K562 (cell line): ENCODE measurements around the gene FILIP1. TPM values are rescaled to one million over a fixed set of nuclear protein-coding genes. Genes with fewer than 3 reads are reported as not detected.

Experiments used
- ATAC-seq: fragments of 200-7000 bp; cut with Tn5 transposase; 3 replicates; pipeline ENCODE4 v1.9.1; 2020; ENCODE audit warnings: moderate library complexity
- BruUV-seq: library from RNA; stranded (reverse); fragments of 400-500 nt; replicated peaks from 2 replicates; lab custom pipeline; 2021; lab: Mats Ljungman, UMichigan
- CTCF ChIA-PET: fragments of 300-600 bp; formaldehyde crosslinking; extraction: SDS; loops from one replicate; lab custom pipeline; 2021; ENCODE audit warnings: low intra/inter-chr PET ratio; lab: Yijun Ruan, JAX
- POLR2A ChIA-PET: fragments of 300-600, 350-650 bp; sonication (Branson Sonifier 250); formaldehyde crosslinking; extraction: SDS; loops from one replicate; lab custom pipeline; 2021; ENCODE audit warnings: antibody characterized with exemption, inconsistent platforms; lab: Yijun Ruan, JAX
- DNase-seq, 4 experiments: peaks; one replicate each; pipeline versions ENCODE4 v3.0.0 to v3.0.0-alpha.2; 2011 to 2018; ENCODE audit warnings: low spot score in 3 of 4, mixed read lengths in 3 of 4; ENCODE audit errors: extremely low read depth in 1 of 4
- FAIRE-seq: peaks from 2 replicates; lab custom pipeline; 2011; peaks lifted over from hg19 to GRCh38; lab: Jason Lieb, UNC
- H2AFZ ChIP-seq: 2 replicates; pipeline ENCODE4 v1.6.0; 2011; ENCODE audit warnings: low read depth, low read length, control low read depth, inconsistent platforms
- H3K27ac ChIP-seq: fragments of 200-600 bp; 3 replicates; pipeline ENCODE4 v1.8.0; 2011; ENCODE audit warnings: low read depth, mild to moderate bottlenecking, control low read depth, inconsistent platforms, low read length, moderate library complexity, mixed read lengths; ENCODE audit errors: extremely low read depth
- H3K27me3 ChIP-seq, 2 experiments: fragments of 300-600 bp in 1 of 2; 2 replicates in 1 of 2; 3 replicates in 1 of 2; pipeline versions ENCODE4 v1.6.0 to v1.8.0; 2011; ENCODE audit warnings: inconsistent platforms in 2 of 2, low read length in 2 of 2, mild to moderate bottlenecking in 1 of 2, mixed read lengths in 1 of 2, moderate library complexity in 1 of 2; ENCODE audit not compliant: control insufficient read depth in 2 of 2, insufficient read depth in 2 of 2
- H3K36me3 ChIP-seq: fragments of 300-600 bp; 3 replicates; pipeline ENCODE4 v1.8.0; 2011; ENCODE audit warnings: mild to moderate bottlenecking, low read length, inconsistent platforms; ENCODE audit not compliant: control insufficient read depth, insufficient read depth
- H3K4me1 ChIP-seq, 2 experiments: fragments of 200-600 bp in 1 of 2; replicated peaks in 1 of 2; 2 replicates in 1 of 2; 3 replicates in 1 of 2; pipeline versions ENCODE4 v1.5.1 to v1.8.0; 2011; ENCODE audit warnings: inconsistent platforms in 2 of 2, low read length in 2 of 2, mild to moderate bottlenecking in 1 of 2, mixed read lengths in 1 of 2, moderate library complexity in 1 of 2; ENCODE audit not compliant: control insufficient read depth in 2 of 2, insufficient read depth in 2 of 2
- H3K4me2 ChIP-seq: 2 replicates; pipeline ENCODE4 v1.6.1; 2011; ENCODE audit warnings: low read length, control low read depth, inconsistent platforms, mixed read lengths; ENCODE audit not compliant: insufficient read depth
- H3K4me3 ChIP-seq: fragments of 200-600 bp; sonication (generic), shearing (Covaris generic); 2 replicates; pipeline ENCODE4 v1.5.1; 2016; ENCODE audit warnings: control low read depth, inconsistent platforms
- H3K79me2 ChIP-seq: fragments of 200-600 bp; 3 replicates; pipeline ENCODE4 v1.8.0; 2011; ENCODE audit warnings: low read length, inconsistent platforms; ENCODE audit not compliant: control insufficient read depth, insufficient read depth
- H3K9ac ChIP-seq, 2 experiments: 2 replicates each; pipeline versions ENCODE4 v1.6.0 to v1.6.1; 2011; ENCODE audit warnings: low read depth in 2 of 2, low read length in 2 of 2, control low read depth in 1 of 2, inconsistent platforms in 1 of 2, mild to moderate bottlenecking in 1 of 2, mixed read lengths in 1 of 2; ENCODE audit not compliant: insufficient read depth in 1 of 2
- H3K9me1 ChIP-seq: one replicate; pipeline ENCODE4 v1.6.0; 2011; ENCODE audit warnings: inconsistent platforms, mild to moderate bottlenecking, low read length, moderate library complexity; ENCODE audit not compliant: control insufficient read depth, insufficient read depth
- H3K9me3 ChIP-seq: replicated peaks from 2 replicates; pipeline ENCODE4 v1.5.1; 2011; ENCODE audit warnings: low read depth, low read length, inconsistent platforms; ENCODE audit not compliant: control insufficient read depth, insufficient read depth
- H4K20me1 ChIP-seq: replicated peaks from 2 replicates; pipeline ENCODE4 v1.6.1; 2011; ENCODE audit warnings: low read length, inconsistent platforms, mixed read lengths; ENCODE audit not compliant: control insufficient read depth, insufficient read depth
- CEBPB ChIP-seq: fragments of 450-650 bp; IDR thresholded peaks from 2 replicates; pipeline ENCODE4 v1.6.1; 2016; ENCODE audit warnings: missing genetic modification characterization, missing compliant biosample characterization
- CHD4 ChIP-seq: fragments of 200-600 bp; sonication (generic); IDR thresholded peaks from 3 replicates; pipeline ENCODE4 v1.6.1; 2012; ENCODE audit warnings: low read depth, mild to moderate bottlenecking, mixed read lengths, low read length, inconsistent platforms; ENCODE audit not compliant: insufficient read depth, insufficient replicate concordance, poor library complexity, severe bottlenecking
- FOXP1 ChIP-seq: sonication (generic); formaldehyde crosslinking; IDR thresholded peaks from 2 replicates; pipeline ENCODE4 v1.8.0; 2022; ENCODE audit warnings: mild to moderate bottlenecking, missing genetic modification reagents
- HMG20B ChIP-seq: fragments of 250-450 bp; sonication (Bioruptor Pico); IDR thresholded peaks from 2 replicates; pipeline ENCODE4 v1.5.0; 2021; ENCODE audit warnings: mild to moderate bottlenecking
- NCOA1 ChIP-seq: fragments of 450-650 bp; IDR thresholded peaks from 2 replicates; pipeline ENCODE4 v1.6.1; 2016; ENCODE audit warnings: low read depth
- SREBF1 ChIP-seq: fragments of 150-350 bp; IDR thresholded peaks from 2 replicates; pipeline ENCODE4 v1.6.1; 2014; ENCODE audit warnings: antibody characterized with exemption, low read depth, low read length, borderline replicate concordance
- SRSF1 ChIP-seq: fragments of 200-400 bp; formaldehyde crosslinking; IDR thresholded peaks from 2 replicates; pipeline ENCODE4 v1.6.1; 2017; ENCODE audit warnings: mild to moderate bottlenecking, low read depth, low read length, moderate library complexity
- TFAM ChIP-seq: fragments of 250-450 bp; sonication (Bioruptor Pico); conservative IDR thresholded peaks from 2 replicates; pipeline ENCODE4 v1.5.0; 2021; ENCODE audit warnings: mild to moderate bottlenecking, moderate library complexity
- TOE1 ChIP-seq, 2 experiments: fragments of 450-650 bp in 1 of 2; sonication (generic) in 1 of 2; formaldehyde crosslinking in 1 of 2; IDR thresholded peaks; 2 replicates each; pipeline versions ENCODE4 v1.7.1 to v1.8.0; 2016 to 2022; ENCODE audit warnings: borderline replicate concordance in 2 of 2, mild to moderate bottlenecking in 2 of 2, antibody characterized with exemption in 1 of 2, inconsistent platforms in 1 of 2, low read depth in 1 of 2, missing genetic modification reagents in 1 of 2, moderate library complexity in 1 of 2
- XRCC5 ChIP-seq: fragments of 200-400 bp; formaldehyde crosslinking; IDR thresholded peaks from 2 replicates; pipeline ENCODE4 v1.6.1; 2017; ENCODE audit warnings: low read depth, mild to moderate bottlenecking, low read length
- ZFP30 ChIP-seq: fragments of 250-450 bp; sonication (Bioruptor Pico); IDR thresholded peaks from 2 replicates; pipeline ENCODE4 v1.8.0; 2022; ENCODE audit warnings: moderate library complexity, mild to moderate bottlenecking, inconsistent platforms, borderline replicate concordance
- ZNF124 ChIP-seq: sonication (generic); formaldehyde crosslinking; IDR thresholded peaks from 2 replicates; pipeline ENCODE4 v1.8.1; 2022; ENCODE audit warnings: missing genetic modification reagents
- WGBS: fragments of 100-300 bp; shearing (Covaris generic); methylation state at CpG from one replicate; pipeline ENCODE4 v1.1.6; 2016; ENCODE audit warnings: low coverage, mixed read lengths; ENCODE audit not compliant: insufficient coverage; ENCODE audit errors: missing lambda C conversion rate; 5-methylcytosine and 5-hydroxymethylcytosine counted together
- in situ Hi-C: fragments of 300-500 bp; cut with MboI; formaldehyde crosslinking; loops from 4 replicates; pipeline ENCODE4 v1.15.0; 2018; ENCODE audit warnings: inconsistent platforms, mixed read lengths
- intact Hi-C: fragments of 100-400 bp; cut with micrococcal nuclease; formaldehyde crosslinking; loops from 2 replicates; pipeline ENCODE4 v1.14.2; 2022
- polyA plus RNA-seq, 8 experiments: library from polyadenylated mRNA; depleted of rRNA in 4 of 8; stranded (reverse) in 5 of 8; unstranded in 3 of 8; fragments of >200 nt; fragmentation: Nextera tagmentation in 2 of 8; fragmentation: Illumina TruSeq in 1 of 8; extraction: Ambion mirVana in 2 of 8; extraction: Trizol in 1 of 8; gene quantifications; 2 replicates each; pipeline versions ENCODE4 v1.2.1 to v1.2.3, GENCODE V29; 2011 to 2014; ENCODE audit warnings: inconsistent platforms in 1 of 8, missing spikeins in 1 of 8
- total RNA-seq, 7 experiments: library from RNA; depleted of rRNA in 6 of 7; stranded (reverse); fragments of >200 nt in 6 of 7; fragmentation: Illumina TruSeq in 2 of 7; extraction: Trizol in 2 of 7; gene quantifications; 2 replicates each; pipeline versions ENCODE4 v1.2.1 to v1.2.3, GENCODE V29; 2011 to 2021; ENCODE audit warnings: low replicate concordance in 1 of 7
- TF ChIP-seq, protein P1 (sequence below): fragments of 250-450 bp; sonication (Bioruptor Pico); IDR thresholded peaks from 2 replicates; pipeline ENCODE4 v1.4.0; 2020; ENCODE audit warnings: mild to moderate bottlenecking, moderate library complexity
- TF ChIP-seq, protein P2 (sequence below): fragments of 450-650 bp; IDR thresholded peaks from 2 replicates; pipeline ENCODE4 v1.6.1; 2017; ENCODE audit warnings: mild to moderate bottlenecking, moderate library complexity

Gene FILIP1
- total and polyA plus RNA-seq, 9 of the 15 experiments (the other 6 are each of a cell fraction or from before 2014, with no cell fraction given): 0.03 to 0.25 (median 0.10) TPM; not detected in 1

DNA sequence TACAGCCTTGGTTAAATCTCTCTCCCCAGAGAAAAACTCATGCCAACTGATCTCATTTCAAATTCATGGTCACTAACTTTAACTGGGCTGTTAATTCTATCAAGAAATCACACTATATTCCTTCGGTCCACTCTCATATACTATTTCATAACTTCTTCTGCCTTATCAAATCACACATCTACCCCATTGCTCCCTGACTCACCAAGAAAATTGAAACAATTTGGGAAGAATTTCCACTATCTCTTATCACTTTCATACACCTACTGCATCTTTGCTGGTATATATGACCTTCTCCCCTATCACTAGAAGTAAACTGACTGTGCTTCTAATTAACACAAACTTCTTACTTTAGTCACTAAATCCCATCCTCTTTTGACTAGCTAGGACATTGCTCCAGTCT lies 102.3 kb downstream of the FILIP1 start (continued):
- TF ChIP-seq, protein P1, sequence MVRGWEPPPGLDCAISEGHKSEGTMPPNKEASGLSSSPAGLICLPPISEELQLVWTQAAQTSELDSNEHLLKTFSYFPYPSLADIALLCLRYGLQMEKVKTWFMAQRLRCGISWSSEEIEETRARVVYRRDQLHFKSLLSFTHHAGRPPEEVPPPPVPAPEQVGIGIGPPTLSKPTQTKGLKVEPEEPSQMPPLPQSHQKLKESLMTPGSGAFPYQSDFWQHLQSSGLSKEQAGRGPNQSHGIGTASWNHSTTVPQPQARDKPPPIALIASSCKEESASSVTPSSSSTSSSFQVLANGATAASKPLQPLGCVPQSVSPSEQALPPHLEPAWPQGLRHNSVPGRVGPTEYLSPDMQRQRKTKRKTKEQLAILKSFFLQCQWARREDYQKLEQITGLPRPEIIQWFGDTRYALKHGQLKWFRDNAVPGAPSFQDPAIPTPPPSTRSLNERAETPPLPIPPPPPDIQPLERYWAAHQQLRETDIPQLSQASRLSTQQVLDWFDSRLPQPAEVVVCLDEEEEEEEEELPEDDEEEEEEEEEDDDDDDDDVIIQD (CRISPR knock-in tag): no peak
- TF ChIP-seq NCOA1: no peak
- no peak for TF ChIP-seq TFAM (CRISPR knock-in tag)
- TF ChIP-seq CHD4: no peak
- no peak for TF ChIP-seq ZNF124 (CRISPR knock-in tag)
- no peak for TF ChIP-seq SRSF1
- TF ChIP-seq ZFP30 (CRISPR knock-in tag): no peak

DNA sequence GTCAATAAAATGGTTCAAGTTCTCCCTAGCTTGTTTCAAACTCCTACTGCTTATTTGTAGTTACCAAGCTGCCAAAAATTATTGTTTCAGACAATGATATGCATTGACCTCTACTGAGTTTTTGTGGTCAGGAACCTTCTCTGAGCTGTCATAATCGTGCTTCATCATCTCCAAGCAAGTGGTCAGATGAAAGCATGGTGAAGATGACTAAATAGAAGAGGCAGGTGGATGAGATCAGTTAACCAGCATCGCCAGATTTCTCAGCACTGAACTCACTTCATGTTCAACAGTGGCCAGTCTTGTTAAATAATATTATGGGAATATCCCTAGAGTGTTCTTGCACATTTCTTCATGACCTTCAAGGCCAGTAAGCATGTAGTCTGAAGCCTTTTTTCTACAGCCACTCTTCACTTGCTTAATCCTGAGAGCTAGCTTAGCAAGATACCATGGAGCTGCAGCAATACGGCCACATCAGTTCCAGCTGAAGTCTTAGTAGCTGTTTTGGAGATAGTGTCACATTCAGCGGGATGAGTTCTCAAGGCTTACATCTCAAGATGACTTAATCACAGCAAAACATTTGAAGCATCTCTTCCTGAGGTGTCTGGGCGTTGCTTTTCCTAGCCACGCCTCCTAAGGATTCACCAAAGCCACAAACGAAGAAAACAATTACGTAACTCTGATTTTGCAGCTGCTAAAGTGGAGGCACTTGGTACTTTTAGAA lies 107.4 kb downstream of the FILIP1 start:
- Histone ChIP-seq H3K27me3 (no peaks in the 10 kb centered on the region), H3K4me3 (no peak overlapping the region), H3K9me3 (no peaks in the 10 kb centered on the region), H3K4me2 (no peak overlapping the region), H2AFZ (no peak overlapping the region), H3K36me3 (no peaks in the 10 kb centered on the region), H3K79me2 (no peaks in the 10 kb centered on the region), H3K4me1 (no peaks in the 10 kb centered on the region), H3K27ac (no peak overlapping the region), H4K20me1 (no peaks in the 10 kb centered on the region), H3K9ac (no peak overlapping the region), H3K9me1 (no peaks in the 10 kb centered on the region)
- in situ Hi-C loops (no loop called here), intact Hi-C loops (no loop called here)
- ChIA-PET POLR2A (interaction anchor here (1.0 kb wide), 1 partner anchor 9 kb away, joined by 5 read pairs; no protein-coding TSS in a partner anchor), CTCF (no interaction called here)
- FAIRE-seq (no peak), ATAC-seq (no peak), DNase-seq (no peak)
- 7% methylated on average over 8 of the region's 8 CpGs for WGBS
- no TSS peak for BruUV-seq
- no peak for TF ChIP-seq FOXP1
- no peak for TF ChIP-seq SREBF1
- TF ChIP-seq TOE1 (IDR thresholded peaks at IDR 0.05; ENCODE audit: borderline replicate concordance): no peak
- TF ChIP-seq TOE1 (CRISPR knock-in tag; IDR thresholded peaks at IDR 0.05; ENCODE audit: borderline replicate concordance, low read depth): no peak
- no peak for TF ChIP-seq HMG20B
- TF ChIP-seq, protein P2, sequence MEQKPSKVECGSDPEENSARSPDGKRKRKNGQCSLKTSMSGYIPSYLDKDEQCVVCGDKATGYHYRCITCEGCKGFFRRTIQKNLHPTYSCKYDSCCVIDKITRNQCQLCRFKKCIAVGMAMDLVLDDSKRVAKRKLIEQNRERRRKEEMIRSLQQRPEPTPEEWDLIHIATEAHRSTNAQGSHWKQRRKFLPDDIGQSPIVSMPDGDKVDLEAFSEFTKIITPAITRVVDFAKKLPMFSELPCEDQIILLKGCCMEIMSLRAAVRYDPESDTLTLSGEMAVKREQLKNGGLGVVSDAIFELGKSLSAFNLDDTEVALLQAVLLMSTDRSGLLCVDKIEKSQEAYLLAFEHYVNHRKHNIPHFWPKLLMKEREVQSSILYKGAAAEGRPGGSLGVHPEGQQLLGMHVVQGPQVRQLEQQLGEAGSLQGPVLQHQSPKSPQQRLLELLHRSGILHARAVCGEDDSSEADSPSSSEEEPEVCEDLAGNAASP: no peak
- TF ChIP-seq CEBPB: no peak
- no peak for TF ChIP-seq XRCC5
